ENCODE measurements around the gene NINJ1. TPM values are rescaled to one million over a fixed set of nuclear protein-coding genes. Genes with fewer than 3 reads are reported as not detected.

Gene NINJ1
- total RNA-seq, 4 donors from 2014 or later: 12.6 to 61.3 (median 31.4) TPM

GRCh38 chr9:93083592-93084470 lies 50.2 kb downstream of the NINJ1 start:
- Histone ChIP-seq H3K27me3 (no peaks in the 10 kb centered on the region), H3K36me3 (no peaks in the 10 kb centered on the region), H3K9me3 (peaks cover 0 to 4% (median 0%) of the 10 kb centered on the region in 3 donors), H3K4me1 (no peaks in the 10 kb centered on the region), H3K27ac (no peak overlapping the region), H3K4me3 (no peak overlapping the region)
- 46 to 62% methylated on average over 4 to 6 of the region's 8 CpGs for WGBS, 2 donors
- DNase-seq: no peak
- intact Hi-C loops (cut with DNase I): no loop called here
- TF ChIP-seq POLR2A (IDR thresholded peaks at IDR 0.05) (no peak), CTCF (IDR thresholded peaks at IDR 0.05) (no peak)

- H3K4me3 ChIP-seq: no peak overlapping the region
- 54 to 80% methylated on average over 1 to 10 of the region's 18 CpGs for WGBS, 2 donors
- no peaks in the 10 kb centered on the region for H3K27me3 ChIP-seq
- no peaks in the 10 kb centered on the region for H3K36me3 ChIP-seq
- H3K4me1 ChIP-seq: no peaks in the 10 kb centered on the region
- no peak overlapping the region for H3K27ac ChIP-seq
- H3K9me3 ChIP-seq: peaks cover 0 to 4% (median 0%) of the 10 kb centered on the region in 3 donors
- no peak for DNase-seq
- intact Hi-C loops (cut with DNase I): no loop called here
- TF ChIP-seq CTCF (IDR thresholded peaks at IDR 0.05): no peak
- TF ChIP-seq POLR2A (IDR thresholded peaks at IDR 0.05): no peak
Measured at GRCh38 chr9:93082841-93083411, 51.1 kb downstream of the NINJ1 start.

- peaks cover 0 to 4% (median 0%) of the 10 kb centered on the region in 3 donors for H3K9me3 ChIP-seq
- H3K4me1 ChIP-seq: no peaks in the 10 kb centered on the region
- H3K36me3 ChIP-seq: no peaks in the 10 kb centered on the region
- no peak for DNase-seq
- WGBS, 2 donors: 51 to 53% methylated on average over 3 of the region's 3 CpGs
- H3K4me3 ChIP-seq: no peak overlapping the region
- H3K27ac ChIP-seq: no peak overlapping the region
- intact Hi-C loops (cut with DNase I): no loop called here
- TF ChIP-seq CTCF (IDR thresholded peaks at IDR 0.05) (no peak), POLR2A (IDR thresholded peaks at IDR 0.05) (no peak)
- H3K27me3 ChIP-seq: no peaks in the 10 kb centered on the region
Measured at GRCh38 chr9:93081931-93082330, 52.1 kb downstream of the NINJ1 start.

- H3K4me3 ChIP-seq: no peak overlapping the region
- WGBS, 2 donors: 67 to 84% methylated on average over 1 to 7 of the region's 10 CpGs
- H3K27me3 ChIP-seq: no peaks in the 10 kb centered on the region
- peaks cover 0 to 4% (median 0%) of the 10 kb centered on the region in 3 donors for H3K9me3 ChIP-seq
- H3K4me1 ChIP-seq: no peaks in the 10 kb centered on the region
- TF ChIP-seq POLR2A (IDR thresholded peaks at IDR 0.05) (no peak), CTCF (IDR thresholded peaks at IDR 0.05) (no peak)
- no peak overlapping the region for H3K27ac ChIP-seq
- intact Hi-C loops (cut with DNase I): no loop called here
- no peak for DNase-seq
- H3K36me3 ChIP-seq: no peaks in the 10 kb centered on the region
Measured at GRCh38 chr9:93081081-93081529, 52.9 kb downstream of the NINJ1 start.

- H3K9me3 ChIP-seq: no peaks in the 10 kb centered on the region
- no peak for TF ChIP-seq POLR2A (IDR thresholded peaks at IDR 0.05)
- TF ChIP-seq CTCF (IDR thresholded peaks at IDR 0.05): no peak
- intact Hi-C loops (cut with DNase I): no loop called here
- no peaks in the 10 kb centered on the region for H3K27me3 ChIP-seq
- H3K27ac ChIP-seq: no peak overlapping the region
- 87 to 96% methylated on average over 6 to 9 of the region's 9 CpGs for WGBS, 2 donors
- H3K4me1 ChIP-seq: no peaks in the 10 kb centered on the region
- no peaks in the 10 kb centered on the region for H3K36me3 ChIP-seq
- DNase-seq: no peak
- H3K4me3 ChIP-seq: no peak overlapping the region
Measured at GRCh38 chr9:93080406-93080805, 53.6 kb downstream of the NINJ1 start.
